PC-9 (cell line): Measurements from ENCODE around the gene PI4K2A. TPM values are rescaled to one million over a fixed set of nuclear protein-coding genes. Genes with fewer than 3 reads are reported as not detected.
A peak's percentile ranks its signal among the peaks of the same experiment; 100 is the strongest.

ENCODE experiments used
- Bru-seq: library from RNA; stranded (reverse); fragments of 400-500 nt; gene quantifications from one replicate; lab custom pipeline; 2021; lab: Mats Ljungman, UMichigan
- BruChase-seq, 2 experiments: library from RNA; stranded (reverse); fragments of 400-500 nt; gene quantifications; one replicate each; lab custom pipeline; 2021; lab: Mats Ljungman, UMichigan
- BruUV-seq: library from RNA; stranded (reverse); fragments of 400-500 nt; replicated peaks from 2 replicates; lab custom pipeline; 2021; lab: Mats Ljungman, UMichigan
- CTCF ChIA-PET: fragments of 300-600 bp; sonication (Branson Sonifier 250); formaldehyde crosslinking; loops from one replicate; lab custom pipeline; 2022; ENCODE audit warnings: antibody characterized with exemption; lab: Charles Lee
- POLR2A ChIA-PET: fragments of 300-600 bp; sonication (Branson Sonifier 250); formaldehyde crosslinking; loops from one replicate; lab custom pipeline; 2022; ENCODE audit warnings: antibody characterized with exemption; ENCODE audit not compliant: unreplicated experiment; lab: Charles Lee
- DNase-seq, 2 experiments: peaks; one replicate each; pipeline versions ENCODE4 v3.0.0 to v3.0.0-alpha.2; 2015 to 2022; ENCODE audit warnings: mixed read lengths in 1 of 2
- H2AFZ ChIP-seq: fragments of 200-600 bp; sonication (generic); 2 replicates; pipeline ENCODE4 v1.8.1; 2017; ENCODE audit warnings: antibody characterized with exemption
- H3F3A ChIP-seq: fragments of 200-600 bp; sonication (generic); 2 replicates; pipeline ENCODE4 v1.8.1; 2017; ENCODE audit warnings: antibody characterized with exemption, mild to moderate bottlenecking, low read depth; ENCODE audit not compliant: insufficient read depth
- H3K27ac ChIP-seq: fragments of 200-600 bp; sonication (generic); 2 replicates; pipeline ENCODE4 v1.6.1; 2016; ENCODE audit warnings: mixed run types
- H3K27me3 ChIP-seq: fragments of 200-600 bp; sonication (generic); 2 replicates; pipeline ENCODE4 v1.6.1; 2016; ENCODE audit warnings: low read depth, mixed run types; ENCODE audit not compliant: insufficient read depth
- H3K36me3 ChIP-seq: fragments of 200-600 bp; sonication (generic); 2 replicates; pipeline ENCODE4 v1.6.1; 2016; ENCODE audit warnings: low read depth, mixed run types
- H3K4me1 ChIP-seq: fragments of 200-600 bp; sonication (generic); replicated peaks from 2 replicates; pipeline ENCODE4 v1.6.1; 2016; ENCODE audit warnings: mixed run types; ENCODE audit not compliant: insufficient read depth
- H3K4me2 ChIP-seq: fragments of 200-600 bp; sonication (generic); 2 replicates; pipeline ENCODE4 v1.6.1; 2017; ENCODE audit warnings: mixed run types
- H3K4me3 ChIP-seq: fragments of 200-600 bp; sonication (generic); 2 replicates; pipeline ENCODE4 v1.6.1; 2016; ENCODE audit warnings: mixed run types
- H3K79me2 ChIP-seq: fragments of 200-600 bp; sonication (generic); 2 replicates; pipeline ENCODE4 v1.6.1; 2017; ENCODE audit warnings: low read depth, mixed run types
- H3K9me2 ChIP-seq: fragments of 200-600 bp; sonication (generic); 2 replicates; pipeline ENCODE4 v1.8.1; 2017; ENCODE audit warnings: mild to moderate bottlenecking; ENCODE audit not compliant: insufficient read depth
- H3K9me3 ChIP-seq: fragments of 200-600 bp; sonication (generic); 2 replicates; pipeline ENCODE4 v1.8.1; 2016; ENCODE audit warnings: low read depth; ENCODE audit not compliant: insufficient read depth
- H4K20me1 ChIP-seq: fragments of 200-600 bp; sonication (generic); 2 replicates; pipeline ENCODE4 v1.8.1; 2017; ENCODE audit not compliant: insufficient read depth
- EZH2 ChIP-seq: fragments of 200-600 bp; sonication (generic); IDR thresholded peaks from 2 replicates; pipeline ENCODE4 v1.8.0; 2017; ENCODE audit warnings: antibody characterized with exemption, low read depth
- intact Hi-C: fragments of 100-400 bp; cut with micrococcal nuclease; formaldehyde crosslinking; loops from one replicate; pipeline ENCODE4 v1.10.0; 2022; ENCODE audit not compliant: unreplicated experiment
- long read RNA-seq: library from polyadenylated mRNA; stranded (forward); transcript quantifications from one replicate; pipeline ENCODE4 v2.0.0, GENCODE V29; 2022
- total RNA-seq: library from RNA; stranded (reverse); gene quantifications from 2 replicates; pipeline ENCODE4 v1.2.3, GENCODE V29; 2021
- TF ChIP-seq, protein P1 (sequence below): fragments of 200-600 bp; sonication (generic); conservative IDR thresholded peaks from 2 replicates; pipeline ENCODE4 v1.6.1; 2017; ENCODE audit warnings: mixed run types, antibody characterized with exemption, mild to moderate bottlenecking, moderate library complexity

PI4K2A gene
- total RNA-seq (16.0 and 20.3 TPM in 2 replicates), Bru-seq, nascent RNA (percentile 78 among the genes with signal in this experiment), BruChase-seq, experiment 1, labeled RNA remaining after a 2-hour chase (percentile 93 among the genes with signal in this experiment), BruChase-seq, experiment 2, labeled RNA remaining after a 6-hour chase (percentile 98 among the genes with signal in this experiment)
- long read RNA-seq, full-length matches to known transcripts: 48 of 56 reads
- long read RNA-seq, partial matches to known transcripts: 0 of 56 reads
- long read RNA-seq, other reads (novel, unspliced or antisense): 8 of 56 reads

DNA sequence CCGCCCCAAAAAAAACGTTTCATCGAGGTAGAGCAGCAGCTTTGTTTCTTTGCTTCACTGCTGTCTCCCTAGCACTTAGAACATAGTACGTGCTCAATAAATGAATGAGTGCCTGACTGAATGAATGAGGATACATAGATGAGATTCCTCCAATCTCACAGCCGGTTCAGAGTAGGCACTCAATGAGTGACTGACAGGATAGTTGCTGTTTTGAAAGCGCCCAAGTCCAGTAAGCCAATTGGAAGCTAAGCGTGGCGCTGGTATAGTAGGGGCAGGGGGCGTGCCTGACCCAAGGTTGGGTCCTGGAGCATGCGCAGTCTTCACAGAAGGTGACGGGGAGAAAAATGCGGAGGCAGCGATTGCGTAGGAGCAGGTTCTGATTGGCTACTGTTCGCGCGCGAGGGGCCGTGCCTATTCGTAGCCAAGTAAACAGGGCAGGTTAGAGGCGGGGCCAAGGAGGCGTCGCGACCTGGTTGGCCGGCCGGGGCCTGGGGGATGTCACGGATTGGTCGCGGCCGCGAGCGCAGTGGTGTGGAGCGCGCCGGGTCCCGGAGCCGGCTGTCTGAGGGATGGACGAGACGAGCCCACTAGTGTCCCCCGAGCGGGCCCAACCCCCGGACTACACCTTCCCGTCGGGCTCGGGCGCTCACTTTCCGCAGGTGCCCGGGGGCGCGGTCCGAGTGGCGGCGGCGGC, at the start of gene PI4K2A:
Gene PI4K2A, plus strand, starts transcription at position 498 of the 694 bp plus-strand sequence. Its CDS starts 72 bp downstream, at position 570.
- Histone ChIP-seq H2AFZ (peak within 1 kb of the TSS; percentile 71), H3K9me3 (no peaks in the 10 kb centered on the region), H3K9me2 (no peaks in the 10 kb centered on the region), H3K27ac (no peak within 1 kb of the TSS), H3F3A (peaks cover 5% of the 10 kb centered on the region; the same call in 1 of the 2 replicates), H3K4me2 (peak within 1 kb of the TSS; percentile 78), H3K27me3 (no peaks in the 10 kb centered on the region), H3K36me3 (no peaks in the 10 kb centered on the region), H3K79me2 (peaks cover 42% of the 10 kb centered on the region), H3K4me3 (peak within 1 kb of the TSS; percentile 93), H3K4me1 (peaks cover 9% of the 10 kb centered on the region), H4K20me1 (no peaks in the 10 kb centered on the region)
- no TSS peak for BruUV-seq
- intact Hi-C loops: loop anchor here (1.0 kb wide), 1 partner anchor 9 kb away; no protein-coding TSS in a partner anchor
- DNase-seq: peak; percentile 93 to 96
- TF ChIP-seq, protein P1, sequence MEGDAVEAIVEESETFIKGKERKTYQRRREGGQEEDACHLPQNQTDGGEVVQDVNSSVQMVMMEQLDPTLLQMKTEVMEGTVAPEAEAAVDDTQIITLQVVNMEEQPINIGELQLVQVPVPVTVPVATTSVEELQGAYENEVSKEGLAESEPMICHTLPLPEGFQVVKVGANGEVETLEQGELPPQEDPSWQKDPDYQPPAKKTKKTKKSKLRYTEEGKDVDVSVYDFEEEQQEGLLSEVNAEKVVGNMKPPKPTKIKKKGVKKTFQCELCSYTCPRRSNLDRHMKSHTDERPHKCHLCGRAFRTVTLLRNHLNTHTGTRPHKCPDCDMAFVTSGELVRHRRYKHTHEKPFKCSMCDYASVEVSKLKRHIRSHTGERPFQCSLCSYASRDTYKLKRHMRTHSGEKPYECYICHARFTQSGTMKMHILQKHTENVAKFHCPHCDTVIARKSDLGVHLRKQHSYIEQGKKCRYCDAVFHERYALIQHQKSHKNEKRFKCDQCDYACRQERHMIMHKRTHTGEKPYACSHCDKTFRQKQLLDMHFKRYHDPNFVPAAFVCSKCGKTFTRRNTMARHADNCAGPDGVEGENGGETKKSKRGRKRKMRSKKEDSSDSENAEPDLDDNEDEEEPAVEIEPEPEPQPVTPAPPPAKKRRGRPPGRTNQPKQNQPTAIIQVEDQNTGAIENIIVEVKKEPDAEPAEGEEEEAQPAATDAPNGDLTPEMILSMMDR: no peak
- no peak for TF ChIP-seq EZH2
- CTCF ChIA-PET: no interaction called here
- POLR2A ChIA-PET: interaction anchor here (0.6 to 0.8 kb wide), 4 partner anchors 47 to 195 kb away, joined by 3 to 19 read pairs (median 6); partner anchors contain the start of gene AVPI1

DNA sequence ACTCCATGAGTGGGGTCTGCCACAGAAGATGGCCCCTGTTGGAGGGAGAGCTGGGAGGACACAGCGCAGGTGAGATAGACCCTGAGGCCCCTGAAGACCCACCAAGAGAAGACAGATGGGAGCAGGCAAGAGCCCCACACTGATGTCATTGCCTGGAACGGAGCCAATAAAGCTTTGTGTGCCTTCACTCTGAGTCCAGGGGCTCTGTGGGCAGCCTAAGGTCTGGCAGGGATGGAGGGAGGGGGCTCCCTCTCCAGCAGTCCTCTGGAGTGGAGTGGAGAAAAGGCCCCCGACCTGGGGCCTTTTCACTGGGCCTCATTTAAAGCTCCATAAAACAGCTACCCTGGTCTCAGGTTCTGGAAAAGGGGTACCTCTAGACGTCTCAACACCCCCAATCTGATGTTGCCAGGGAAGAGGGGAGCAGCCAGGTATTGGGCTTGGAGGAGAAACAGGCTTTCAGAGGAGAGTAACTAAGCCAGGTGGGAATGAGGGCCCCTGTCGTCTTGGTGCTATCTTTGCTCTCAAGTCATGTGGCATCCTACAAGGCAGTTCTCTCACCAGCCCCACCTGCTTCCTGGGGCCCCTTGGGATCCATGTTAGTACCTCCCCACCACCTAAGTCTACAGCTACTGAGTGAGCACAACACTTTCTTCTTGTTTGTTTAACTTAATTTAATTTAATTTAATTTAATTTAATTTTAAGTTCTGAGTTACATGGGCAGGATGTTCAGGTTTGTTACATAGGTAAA, 49.5 kb upstream of the PI4K2A start:
- Histone ChIP-seq H3K27me3 (no peaks in the 10 kb centered on the region), H3K9me3 (no peaks in the 10 kb centered on the region), H3K9me2 (no peaks in the 10 kb centered on the region), H3K27ac (no peak overlapping the region), H3K4me2 (no peak overlapping the region), H3K4me1 (peaks cover 5% of the 10 kb centered on the region; the same call in 1 of the 2 replicates), H4K20me1 (no peaks in the 10 kb centered on the region), H3K79me2 (no peaks in the 10 kb centered on the region), H3K36me3 (no peaks in the 10 kb centered on the region), H3K4me3 (no peak overlapping the region), H3F3A (peaks cover 10% of the 10 kb centered on the region; the same call in 1 of the 2 replicates), H2AFZ (no peak overlapping the region)
- no TSS peak for BruUV-seq
- intact Hi-C loops: no loop called here
- no peak for DNase-seq
- TF ChIP-seq EZH2: no peak
- TF ChIP-seq, protein P1: no peak
- ChIA-PET POLR2A (no interaction called here), CTCF (no interaction called here)

DNA sequence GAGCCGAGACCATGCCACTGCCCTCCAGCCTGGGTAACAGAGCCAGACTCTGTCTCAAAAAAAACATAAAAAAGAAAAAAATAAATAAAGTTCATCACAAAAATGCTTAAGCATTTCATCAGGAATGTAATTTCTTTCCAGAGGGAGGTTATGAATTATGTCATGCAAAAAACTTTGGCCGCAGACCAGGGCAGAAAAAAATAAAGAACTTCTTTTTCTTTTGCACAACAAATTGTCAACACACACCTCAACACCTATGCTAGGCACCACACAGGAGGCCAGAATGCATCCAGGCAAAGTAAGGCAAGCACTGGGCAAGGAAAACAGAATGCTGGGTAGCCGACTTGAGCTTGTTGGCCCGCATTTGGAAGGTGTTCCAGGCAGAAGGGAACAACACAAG, 47.0 kb upstream of the PI4K2A start:
- Histone ChIP-seq H3K4me2 (no peak overlapping the region), H3K4me3 (no peak overlapping the region), H2AFZ (no peak overlapping the region), H3K9me3 (no peaks in the 10 kb centered on the region), H3K79me2 (no peaks in the 10 kb centered on the region), H3K27ac (no peak overlapping the region), H3K9me2 (no peaks in the 10 kb centered on the region), H3F3A (peaks cover 15% of the 10 kb centered on the region; the same call in 1 of the 2 replicates), H3K36me3 (no peaks in the 10 kb centered on the region), H3K27me3 (no peaks in the 10 kb centered on the region), H3K4me1 (peaks cover 28% of the 10 kb centered on the region), H4K20me1 (no peaks in the 10 kb centered on the region)
- POLR2A ChIA-PET: no interaction called here
- no peak for DNase-seq
- no peak for TF ChIP-seq EZH2
- TF ChIP-seq, protein P1: no peak
- CTCF ChIA-PET: no interaction called here
- intact Hi-C loops: no loop called here
- no TSS peak for BruUV-seq
